ENCODE measurements around the gene ZDHHC19.

The ZDHHC19 gene

GRCh38 chr3:196194542-196194915 is 16.7 kb downstream of the ZDHHC19 start:
- H3K4me3 ChIP-seq (ENCODE audit: low read depth, low read length): no peak overlapping the region
- TF ChIP-seq CTCF (IDR thresholded peaks at IDR 0.05; ENCODE audit: low read depth, low read length): no peak
- in situ Hi-C loops (cut with HindIII; ENCODE audit: low sequenced_read_pairs): no loop called here
- DNase-seq (ENCODE audit: low read depth, low spot score): no peak

- H3K4me3 ChIP-seq (ENCODE audit: low read depth, low read length): no peak overlapping the region
- TF ChIP-seq CTCF (IDR thresholded peaks at IDR 0.05; ENCODE audit: low read depth, low read length): no peak
- in situ Hi-C loops (cut with HindIII; ENCODE audit: low sequenced_read_pairs): no loop called here
- DNase-seq (ENCODE audit: low read depth, low spot score): no peak
Observed at GRCh38 chr3:196193736-196194541, 17.3 kb downstream of the ZDHHC19 start.

- no peak for TF ChIP-seq CTCF (IDR thresholded peaks at IDR 0.05; ENCODE audit: low read depth, low read length)
- no peak for DNase-seq (ENCODE audit: low read depth, low spot score)
Observed at GRCh38 chr3:196193133-196193735, 18.0 kb downstream of the ZDHHC19 start.

GRCh38 chr3:196192524-196193051 is 18.6 kb downstream of the ZDHHC19 start:
- no peak for TF ChIP-seq CTCF (IDR thresholded peaks at IDR 0.05; ENCODE audit: low read depth, low read length)
- H3K4me3 ChIP-seq (ENCODE audit: low read depth, low read length): no peak overlapping the region
- in situ Hi-C loops (cut with HindIII; ENCODE audit: low sequenced_read_pairs): no loop called here
- no peak for DNase-seq (ENCODE audit: low read depth, low spot score)

More at GRCh38 chr3:196193133-196193735, 18.0 kb downstream of the ZDHHC19 start:
- in situ Hi-C loops (cut with HindIII; ENCODE audit: low sequenced_read_pairs): no loop called here
- H3K4me3 ChIP-seq (ENCODE audit: low read depth, low read length): no peak overlapping the region

GRCh38 chr3:196192036-196192523 is 19.1 kb downstream of the ZDHHC19 start:
- H3K4me3 ChIP-seq (ENCODE audit: low read depth, low read length): no peak overlapping the region
- DNase-seq (ENCODE audit: low read depth, low spot score): no peak
- in situ Hi-C loops (cut with HindIII; ENCODE audit: low sequenced_read_pairs): no loop called here
- TF ChIP-seq CTCF (IDR thresholded peaks at IDR 0.05; ENCODE audit: low read depth, low read length): no peak

GRCh38 chr3:196189566-196190347 is 21.4 kb downstream of the ZDHHC19 start:
- TF ChIP-seq CTCF (IDR thresholded peaks at IDR 0.05; ENCODE audit: low read depth, low read length): no peak
- H3K4me3 ChIP-seq (ENCODE audit: low read depth, low read length): no peak overlapping the region
- DNase-seq (ENCODE audit: low read depth, low spot score): no peak
- in situ Hi-C loops (cut with HindIII; ENCODE audit: low sequenced_read_pairs): no loop called here

All from astrocyte of the spinal cord (primary cell).